Measurements from ENCODE around the gene MACF1.

The MACF1 gene

GRCh38 chr1:39214998-39215873 lies 10.7 kb downstream of the MACF1 start:
- no peak for DNase-seq

- DNase-seq: no peak
Measured at GRCh38 chr1:39216771-39217170, 12.3 kb downstream of the MACF1 start.

DNA sequence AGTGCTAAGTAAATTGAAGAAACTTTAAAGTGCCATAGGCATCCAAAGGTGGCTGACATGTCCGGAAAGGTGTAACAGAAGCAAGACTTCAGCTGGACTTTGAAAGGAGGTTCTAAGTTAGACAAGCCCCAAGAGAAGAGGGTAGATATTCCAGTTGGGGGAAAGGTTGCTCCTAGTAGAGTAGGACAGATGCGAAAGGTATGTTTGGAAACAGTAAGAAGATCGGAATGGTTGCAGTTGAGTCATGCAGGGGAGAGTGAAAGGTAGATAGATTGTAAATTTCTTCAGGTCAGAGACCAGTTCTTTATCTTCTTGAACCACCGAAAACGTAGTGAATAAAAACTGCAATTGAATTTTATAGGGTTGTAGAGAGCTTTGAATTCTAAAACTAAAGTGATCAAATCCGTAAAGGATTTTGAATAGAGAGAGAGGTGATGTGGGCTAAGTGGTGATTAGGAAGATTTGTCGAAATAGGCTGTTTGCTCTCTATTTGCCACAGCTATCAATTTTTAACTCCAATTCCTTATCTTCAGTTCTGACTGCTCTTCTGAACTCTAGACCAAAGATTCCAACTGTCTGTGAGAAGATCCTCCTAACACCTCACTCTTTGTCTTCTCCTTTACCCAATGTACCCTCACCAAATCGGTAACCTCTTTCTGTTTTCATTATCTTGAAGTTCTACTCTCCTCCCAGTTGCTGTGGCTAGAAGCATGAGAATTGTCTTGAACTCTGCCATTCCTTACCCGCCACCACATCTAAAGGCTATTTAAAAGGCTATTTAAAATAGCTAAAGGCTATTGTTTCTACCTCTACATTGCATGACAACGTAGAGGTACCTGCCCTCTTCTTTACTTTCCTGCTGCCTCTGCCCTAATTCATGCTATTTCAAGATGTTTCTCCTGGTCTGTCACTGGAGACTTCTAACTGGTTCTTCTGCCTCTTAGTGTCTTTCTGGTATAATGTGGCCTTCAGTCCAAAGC lies 16.7 kb downstream of the MACF1 start:
- DNase-seq: no peak

DNA sequence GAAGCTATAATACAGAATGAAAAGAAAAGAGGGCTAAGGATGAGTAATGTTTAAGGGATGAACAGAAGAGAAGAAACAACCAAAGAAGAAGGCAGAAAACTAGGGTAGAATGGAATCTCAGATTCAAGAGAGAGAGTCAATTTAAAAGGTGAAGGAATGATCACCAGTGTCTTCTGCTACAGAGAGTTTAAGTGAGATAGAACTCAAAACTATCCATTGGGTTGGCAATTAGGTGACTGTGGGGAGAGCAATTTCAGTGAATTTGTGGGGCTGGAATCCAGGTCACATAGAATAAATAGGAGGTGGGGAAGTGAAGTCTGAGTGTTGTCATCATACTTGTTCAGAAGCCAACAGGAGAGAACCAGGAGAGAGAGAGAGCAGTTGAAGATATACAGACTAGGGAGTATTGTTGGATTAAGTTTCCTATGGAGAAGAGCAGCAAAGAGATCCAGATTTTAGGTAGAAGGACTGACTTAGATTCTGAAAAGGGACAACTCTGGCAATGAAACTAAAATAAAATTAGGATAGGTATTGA lies 19.9 kb downstream of the MACF1 start:
- no peak for DNase-seq

DNA sequence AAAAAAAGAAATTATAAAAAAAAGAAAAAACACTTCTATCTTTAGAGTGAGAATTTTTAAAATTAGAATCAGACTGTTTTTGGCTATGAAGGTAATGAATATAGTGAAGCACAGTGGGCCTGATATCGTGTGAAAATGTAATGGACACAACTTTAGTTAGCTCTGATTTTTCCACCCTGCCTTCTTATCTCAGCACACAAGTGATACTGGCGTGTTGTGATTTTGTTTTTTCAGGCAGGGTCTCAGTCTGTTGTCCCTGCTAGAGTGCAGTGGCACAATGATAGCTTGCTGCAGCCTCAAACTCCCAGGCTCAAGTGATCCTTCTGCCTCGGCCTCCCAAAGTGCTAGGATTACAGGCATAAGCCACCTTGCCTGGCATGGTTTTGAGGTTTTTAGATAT lies 22.3 kb downstream of the MACF1 start:
- DNase-seq: no peak

- no peak for DNase-seq
Measured at GRCh38 chr1:39228252-39228651, 23.8 kb downstream of the MACF1 start.

GRCh38 chr1:39229504-39229903 lies 25.0 kb downstream of the MACF1 start:
- DNase-seq: no peak

DNA sequence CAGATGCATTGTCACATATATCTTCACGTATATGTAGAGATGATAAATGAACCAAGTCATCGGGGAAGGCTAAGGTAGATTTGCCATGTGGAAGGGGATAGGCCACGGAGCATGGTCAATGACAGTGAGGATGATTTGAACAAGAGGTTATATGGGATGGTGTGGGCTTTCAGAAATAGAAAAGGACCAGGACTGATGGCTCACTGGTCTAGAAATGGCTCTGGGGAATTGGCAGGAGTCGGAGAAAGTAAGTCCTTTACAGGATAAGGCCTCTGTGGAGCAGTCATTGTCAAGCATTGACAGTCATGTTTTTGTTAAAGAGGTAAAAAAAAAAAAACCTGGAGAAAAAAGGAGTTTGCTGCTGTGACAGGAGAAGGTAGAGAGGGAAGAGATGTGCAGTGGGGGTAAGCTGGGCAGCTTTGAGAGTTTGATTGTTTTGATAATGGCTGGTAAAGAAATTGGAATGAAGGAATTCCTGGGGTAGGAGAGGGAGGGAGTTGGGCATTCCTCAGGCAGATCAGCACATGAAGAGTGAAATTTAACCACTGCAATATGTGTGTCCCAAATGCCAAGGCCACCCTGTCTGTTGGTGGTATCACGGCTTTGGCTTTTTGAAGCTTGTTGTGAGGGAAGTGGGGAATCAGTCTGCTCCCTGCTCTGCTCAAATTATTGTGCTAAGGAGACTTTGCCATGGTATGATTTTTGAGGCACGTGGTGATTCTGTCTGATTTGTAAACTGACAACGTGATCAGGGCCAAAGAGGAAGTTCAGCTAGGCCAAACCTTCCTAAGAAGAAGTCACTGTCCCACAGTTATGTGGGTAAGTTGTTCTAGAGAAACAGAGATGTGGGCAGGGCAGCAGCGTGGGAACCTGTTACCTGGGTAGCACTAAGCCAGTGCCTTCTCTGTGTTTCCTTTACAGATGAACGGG lies 26.0 kb downstream of the MACF1 start:
- no peak for DNase-seq

DNA sequence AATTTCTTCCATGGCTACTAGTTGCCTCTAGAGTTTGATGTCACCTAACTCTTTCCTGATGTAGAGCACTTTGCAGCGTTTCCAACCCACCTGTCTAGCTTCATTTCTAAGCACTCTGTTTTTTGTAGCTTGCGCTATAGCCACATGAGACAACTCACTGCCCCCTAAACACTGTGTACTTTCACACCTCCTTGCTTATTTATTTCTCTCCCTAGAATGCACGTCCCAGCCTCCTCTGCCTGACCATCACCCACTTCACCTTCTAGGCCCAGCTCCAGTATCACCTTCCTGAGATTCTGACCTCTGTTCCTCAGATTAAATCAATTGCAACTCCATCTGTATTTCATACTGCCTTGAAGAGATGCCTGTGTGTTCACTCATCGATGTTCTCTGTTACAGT lies 32.5 kb downstream of the MACF1 start:
- DNase-seq: no peak

GRCh38 chr1:39238476-39238875 lies 34.0 kb downstream of the MACF1 start:
- no peak for DNase-seq

- no peak for DNase-seq
Measured at GRCh38 chr1:39239968-39240367, 35.5 kb downstream of the MACF1 start.

DNA sequence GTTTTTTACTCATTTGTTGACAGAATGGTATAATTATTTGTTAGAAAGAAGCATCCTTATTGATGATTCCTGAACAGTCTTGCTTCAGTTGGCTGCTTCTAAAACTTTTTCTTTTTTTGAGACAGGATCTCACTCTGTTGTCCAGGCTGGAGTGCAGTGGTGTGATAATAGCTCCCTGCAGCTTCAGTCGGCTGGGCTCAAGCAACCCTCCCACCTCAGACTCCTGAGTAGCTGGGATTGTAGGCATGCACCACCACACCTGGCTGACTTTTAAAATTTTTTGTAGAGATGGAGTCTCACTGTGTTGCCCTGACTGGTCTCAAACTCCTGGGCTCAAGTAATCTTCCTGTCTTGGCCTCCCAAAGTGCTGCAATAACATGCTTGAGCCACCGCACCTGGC lies 38.8 kb downstream of the MACF1 start:
- no peak for DNase-seq

DNA sequence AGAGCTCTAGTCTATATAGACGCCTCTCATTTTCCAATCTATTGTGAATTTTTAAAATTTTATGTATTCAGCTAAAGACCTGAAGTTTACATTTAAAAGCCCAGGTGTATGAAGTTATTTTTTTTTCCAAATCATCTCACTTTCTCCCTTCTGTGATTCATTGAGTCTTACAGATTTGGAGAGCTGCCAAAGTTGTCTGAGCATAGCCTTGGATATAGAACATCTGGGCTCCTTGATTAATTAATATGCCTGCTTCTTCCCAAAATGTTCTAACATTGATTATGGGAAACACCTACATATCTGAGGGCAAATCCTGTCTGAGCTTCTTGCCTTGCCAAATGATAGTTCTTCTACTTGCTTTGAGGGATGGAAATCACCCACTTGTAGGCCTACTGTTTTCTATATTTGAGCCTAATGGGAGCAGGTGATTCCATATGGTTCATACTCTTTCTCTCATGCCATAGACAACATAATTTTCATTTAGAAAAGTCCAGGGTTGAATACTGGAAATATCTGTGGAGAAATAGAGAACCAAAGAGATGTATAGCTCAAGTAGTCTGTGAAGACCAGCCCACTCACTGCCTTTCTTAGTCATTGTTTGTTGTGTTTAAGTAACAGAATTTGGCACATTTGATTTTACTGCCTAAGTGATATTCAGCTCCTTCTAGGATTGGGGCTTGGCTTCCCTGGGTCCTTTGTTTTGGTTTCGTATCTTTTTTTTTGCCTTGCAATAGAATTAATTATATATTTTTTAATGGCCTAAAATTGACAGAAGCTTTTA lies 46.2 kb downstream of the MACF1 start:
- DNase-seq: no peak

DNA sequence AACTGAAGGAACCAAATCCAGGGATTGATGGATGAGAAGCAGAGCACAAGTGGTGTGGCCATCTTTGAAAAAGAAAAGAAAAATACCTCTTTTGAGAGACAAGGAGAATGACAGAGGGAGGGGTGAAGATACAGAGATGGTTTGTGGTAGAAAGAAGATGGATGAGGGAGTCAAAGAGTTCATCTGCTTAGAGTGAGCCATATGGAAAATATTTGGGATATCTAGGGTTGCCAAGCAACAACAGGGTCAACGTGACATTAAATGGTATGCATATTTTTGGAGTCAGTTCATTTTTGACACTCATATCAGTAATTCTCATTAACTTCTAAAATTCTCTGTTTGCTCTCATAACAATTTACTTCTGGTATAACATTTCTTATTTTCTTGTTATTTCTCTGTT lies 50.7 kb downstream of the MACF1 start:
- DNase-seq: no peak

DNA sequence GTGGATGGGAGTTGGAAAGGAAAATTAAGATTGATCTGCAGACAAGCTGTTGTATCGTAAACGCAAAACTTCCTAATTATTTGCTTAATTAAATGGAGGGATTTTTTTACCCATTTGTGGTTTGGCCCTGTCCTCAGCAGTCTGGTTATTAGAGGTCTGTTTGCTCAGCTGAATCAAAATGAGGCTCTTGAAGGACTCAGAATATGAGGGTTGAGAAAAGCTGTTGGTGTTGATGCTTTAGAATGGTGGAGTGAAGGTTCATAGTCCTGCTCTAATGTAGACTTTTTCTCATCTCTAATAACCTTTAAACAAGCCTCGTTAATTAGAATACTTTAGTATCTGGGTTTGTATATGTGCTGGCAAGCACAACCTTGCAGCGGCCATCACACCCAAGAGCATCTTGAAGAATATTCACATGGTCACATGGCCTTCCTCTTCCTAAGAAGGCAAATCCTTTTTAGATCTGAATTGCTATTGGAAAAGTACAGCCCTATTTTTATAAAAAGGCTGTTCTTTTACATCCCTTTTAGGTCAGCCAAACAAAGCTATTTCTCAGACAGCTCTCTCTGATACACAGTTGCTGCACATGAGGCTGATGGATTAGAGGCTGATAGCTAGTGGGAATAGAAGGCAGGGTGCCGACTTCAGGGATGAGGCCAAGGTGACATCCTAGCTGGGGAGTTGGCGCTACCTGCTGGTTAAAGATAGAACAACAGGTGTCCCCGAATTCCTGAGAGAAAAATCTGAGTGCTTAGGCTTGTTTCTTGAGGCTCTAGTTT lies 53.8 kb downstream of the MACF1 start:
- no peak for DNase-seq

GRCh38 chr1:39258925-39259244 lies 54.4 kb downstream of the MACF1 start:
- no peak for DNase-seq

DNA sequence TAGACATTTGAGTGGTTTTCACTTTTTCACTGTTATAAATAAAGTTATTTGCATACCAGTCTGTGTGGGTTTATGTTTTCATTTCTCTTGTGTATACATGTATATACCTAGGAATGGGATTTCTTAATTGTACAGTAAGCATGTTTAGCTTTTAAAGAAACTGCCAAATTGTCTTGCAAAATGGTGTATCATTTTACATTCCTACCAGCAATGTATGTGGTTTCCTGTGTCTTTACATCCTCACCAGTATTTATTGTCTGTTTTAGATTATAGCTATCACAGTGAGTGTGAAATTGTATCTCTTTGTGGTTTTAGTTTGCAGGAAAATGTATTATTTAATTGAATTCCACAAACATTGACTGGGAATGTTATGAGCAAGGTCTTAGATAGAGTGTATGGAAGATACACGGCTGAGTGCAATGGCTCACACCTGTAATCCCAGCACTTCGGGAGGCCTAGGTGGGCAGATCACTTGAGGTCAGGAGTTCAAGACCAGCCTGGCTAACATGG lies 57.3 kb downstream of the MACF1 start:
- no peak for DNase-seq

GRCh38 chr1:39262802-39263201 lies 58.3 kb downstream of the MACF1 start:
- DNase-seq: no peak

GRCh38 chr1:39266269-39266668 lies 61.8 kb downstream of the MACF1 start:
- DNase-seq: no peak

GRCh38 chr1:39266792-39267191 lies 62.3 kb downstream of the MACF1 start:
- DNase-seq: no peak

GRCh38 chr1:39268112-39268581 lies 63.7 kb downstream of the MACF1 start:
- no peak for DNase-seq
